CD14-positive monocyte (primary cell): Measurements from ENCODE around the gene ADAMTS13. TPM values are rescaled to one million over a fixed set of nuclear protein-coding genes. Genes with fewer than 3 reads are reported as not detected.
A peak's percentile ranks its signal among the peaks of the same experiment; 100 is the strongest.

Experiments used
- DNase-seq, 3 donors: peaks; one replicate each; pipeline ENCODE4 v3.0.0-alpha.2; 2011 to 2022
- H2AFZ ChIP-seq: 2 replicates; pipeline ENCODE4 v1.6.0; 2012; ENCODE audit warnings: mild to moderate bottlenecking, low read depth, low read length, inconsistent platforms; ENCODE audit not compliant: insufficient read depth, poor library complexity, severe bottlenecking
- H3K27ac ChIP-seq, 2 donors: 1 replicate in 1 of 2; 2 replicates in 1 of 2; pipeline ENCODE4 v1.5.1; 2012 to 2013; ENCODE audit warnings: low read length in 2 of 2, control low read depth in 1 of 2, inconsistent platforms in 1 of 2, low read depth in 1 of 2, mild to moderate bottlenecking in 1 of 2
- H3K27me3 ChIP-seq, 2 donors: one replicate each; pipeline versions ENCODE4 v1.6.0 to v1.6.1; 2011 to 2013; ENCODE audit warnings: low read length in 2 of 2; ENCODE audit not compliant: control insufficient read depth in 2 of 2, insufficient read depth in 2 of 2
- H3K36me3 ChIP-seq, 2 donors: replicated peaks in 1 of 2; 1 replicate in 1 of 2; 2 replicates in 1 of 2; pipeline versions ENCODE4 v1.5.1 to v1.6.1; 2012 to 2013; ENCODE audit warnings: low read length in 2 of 2, control low read depth in 1 of 2, inconsistent platforms in 1 of 2, mild to moderate bottlenecking in 1 of 2; ENCODE audit not compliant: insufficient read depth in 2 of 2, control insufficient read depth in 1 of 2
- H3K4me1 ChIP-seq, 2 donors: 1 replicate in 1 of 2; 2 replicates in 1 of 2; pipeline versions ENCODE4 v1.5.1 to v1.6.1; 2012 to 2013; ENCODE audit warnings: low read length in 2 of 2, control low read depth in 1 of 2, inconsistent platforms in 1 of 2, mild to moderate bottlenecking in 1 of 2, moderate library complexity in 1 of 2; ENCODE audit not compliant: insufficient read depth in 2 of 2, control insufficient read depth in 1 of 2
- H3K4me2 ChIP-seq: replicated peaks from 2 replicates; pipeline ENCODE3; 2012; ENCODE audit warnings: low read length, moderate library complexity, mild to moderate bottlenecking; ENCODE audit not compliant: poor library complexity, severe bottlenecking; ENCODE audit errors: extremely low read depth
- H3K4me3 ChIP-seq, 3 experiments: fragments of 200-600 bp in 1 of 3; sonication (generic) in 1 of 3; replicated peaks in 1 of 3; 1 replicate in 2 of 3; 2 replicates in 1 of 3; pipeline ENCODE4 v1.5.1; 2011 to 2013; ENCODE audit warnings: low read length in 3 of 3, mild to moderate bottlenecking in 3 of 3, control low read depth in 2 of 3, low read depth in 2 of 3, inconsistent platforms in 1 of 3, moderate library complexity in 1 of 3
- H3K79me2 ChIP-seq: 2 replicates; pipeline ENCODE4 v1.6.0; 2012; ENCODE audit warnings: mild to moderate bottlenecking, control low read depth, inconsistent platforms, low read length, moderate library complexity; ENCODE audit not compliant: insufficient read depth
- H3K9ac ChIP-seq: 2 replicates; pipeline ENCODE4 v1.6.0; 2017; ENCODE audit warnings: low read length, mild to moderate bottlenecking; ENCODE audit not compliant: insufficient read depth, poor library complexity, severe bottlenecking
- H3K9me3 ChIP-seq, 2 donors: replicated peaks in 1 of 2; 1 replicate in 1 of 2; 2 replicates in 1 of 2; pipeline versions ENCODE4 v1.5.1 to v1.6.1; 2012 to 2013; ENCODE audit warnings: low read length in 2 of 2, control low read depth in 1 of 2; ENCODE audit not compliant: control insufficient read depth in 1 of 2, insufficient read depth in 1 of 2
- H4K20me1 ChIP-seq: 2 replicates; pipeline ENCODE4 v1.6.0; 2012; ENCODE audit warnings: mild to moderate bottlenecking, low read length, control low read depth, moderate library complexity; ENCODE audit not compliant: insufficient read depth
- H3K27ac Mint-ChIP-seq, 7 donors: one replicate each; pipeline ENCODE4 v1.8.0; 2020; ENCODE audit warnings: mild to moderate bottlenecking in 7 of 7, mixed read lengths in 7 of 7, moderate library complexity in 6 of 7, inconsistent platforms in 2 of 7
- H3K27me3 Mint-ChIP-seq, 3 donors: one replicate each; pipeline ENCODE4 v1.8.0; 2021 to 2022; ENCODE audit warnings: low read depth in 3 of 3, mild to moderate bottlenecking in 3 of 3, mixed read lengths in 3 of 3, moderate library complexity in 3 of 3, inconsistent platforms in 1 of 3
- H3K36me3 Mint-ChIP-seq, 2 donors: one replicate each; pipeline ENCODE4 v1.8.0; 2020; ENCODE audit warnings: mixed read lengths in 2 of 2, inconsistent platforms in 1 of 2, mild to moderate bottlenecking in 1 of 2
- H3K4me1 Mint-ChIP-seq: one replicate; pipeline ENCODE4 v1.8.0; 2020; ENCODE audit warnings: mild to moderate bottlenecking, mixed read lengths
- H3K4me3 Mint-ChIP-seq, 2 donors: one replicate each; pipeline ENCODE4 v1.8.0; 2020; ENCODE audit warnings: mild to moderate bottlenecking in 2 of 2, mixed read lengths in 2 of 2, moderate library complexity in 1 of 2
- H3K9me3 Mint-ChIP-seq, 7 donors: one replicate each; pipeline ENCODE4 v1.8.0; 2020 to 2022; ENCODE audit warnings: mixed read lengths in 7 of 7, mild to moderate bottlenecking in 6 of 7, moderate library complexity in 6 of 7, inconsistent platforms in 2 of 7
- CTCF ChIP-seq: fragments of 200-600 bp; IDR thresholded peaks from one replicate; pipeline ENCODE4 v1.8.0; 2022; ENCODE audit warnings: antibody characterized with exemption, mild to moderate bottlenecking
- WGBS: methylation state at CpG from one replicate; pipeline ENCODE4 v1.1.5; 2013; ENCODE audit warnings: missing lambda C conversion rate; ENCODE audit not compliant: insufficient coverage; 5-methylcytosine and 5-hydroxymethylcytosine counted together
- intact Hi-C, 2 donors: fragments of 100-400 bp; cut with micrococcal nuclease; formaldehyde crosslinking; loops; one replicate each; pipeline versions ENCODE4 v1.15.0 to v1.15.1; 2023
- polyA plus RNA-seq, 3 donors: library from polyadenylated mRNA; depleted of rRNA in 1 of 3; unstranded in 2 of 3; stranded (reverse) in 1 of 3; fragments of 300-500 nt in 2 of 3; fragments of >200 nt in 1 of 3; fragmentation: Illumina TruSeq in 2 of 3; gene quantifications; 1 replicate in 2 of 3; 2 replicates in 1 of 3; pipeline ENCODE4 v1.2.3, GENCODE V29; 2012 to 2021

The ADAMTS13 gene
- polyA plus RNA-seq, 3 donors = 0.77 TPM; not detected in 2

GRCh38 chr9:133468777-133469421, 46.7 kb downstream of the ADAMTS13 start:
- H3K27ac Mint-ChIP-seq = no peak overlapping the region
- H3K9me3 Mint-ChIP-seq = no peaks in the 10 kb centered on the region
- H3K27me3 ChIP-seq = no peaks in the 10 kb centered on the region
- DNase-seq = no peak
- no peaks in the 10 kb centered on the region for H3K9me3 ChIP-seq
- H2AFZ ChIP-seq = no peak overlapping the region
- no peak overlapping the region for H3K4me2 ChIP-seq
- H3K27me3 Mint-ChIP-seq = peaks cover 1 to 6% (median 3%) of the 10 kb centered on the region in 3 donors
- 100% methylated on average over 4 of the region's 6 CpGs for WGBS
- no peak for TF ChIP-seq CTCF
- H3K36me3 Mint-ChIP-seq = peaks cover 14 to 26% of the 10 kb centered on the region in 2 donors
- H3K4me1 ChIP-seq = peaks cover 38 to 47% of the 10 kb centered on the region in 2 donors
- H3K4me1 Mint-ChIP-seq = peaks cover 27% of the 10 kb centered on the region
- H3K36me3 ChIP-seq = peaks cover 26 to 27% of the 10 kb centered on the region in 2 donors
- no peak overlapping the region for H3K4me3 Mint-ChIP-seq
- H3K9ac ChIP-seq = no peak overlapping the region
- H4K20me1 ChIP-seq = peaks cover 59% of the 10 kb centered on the region
- H3K4me3 ChIP-seq = no peak overlapping the region
- no peak overlapping the region for H3K27ac ChIP-seq
- peaks cover 3% of the 10 kb centered on the region for H3K79me2 ChIP-seq
- intact Hi-C loops = no loop called here

DNA sequence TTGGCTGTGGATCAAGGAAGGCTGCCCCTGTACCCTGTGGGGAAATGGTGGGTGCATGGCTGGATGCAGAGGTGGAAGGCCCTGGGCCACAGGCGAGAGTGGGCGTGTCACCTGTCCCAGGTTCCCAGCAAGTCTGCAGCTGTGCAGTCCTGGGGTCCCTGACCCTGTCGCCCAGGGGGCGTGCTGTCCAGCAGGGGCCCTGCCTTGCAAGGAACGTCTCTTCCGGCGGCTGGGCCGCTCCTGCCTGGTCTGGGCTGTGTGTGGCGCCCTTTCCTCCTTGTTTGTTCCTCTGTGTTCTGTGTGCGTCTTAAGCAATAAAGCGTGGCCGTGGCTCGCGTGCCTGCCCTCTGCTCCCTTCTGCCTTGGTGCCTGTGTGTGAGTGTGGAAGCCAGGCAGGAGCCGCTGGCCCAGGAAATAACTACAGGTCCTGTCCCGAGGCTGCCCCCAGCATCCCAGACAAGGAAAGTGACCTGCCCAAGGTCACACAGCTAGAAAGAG, 48.3 kb downstream of the ADAMTS13 start:
- Mint-ChIP-seq H3K36me3 (peaks cover 20 to 37% of the 10 kb centered on the region in 2 donors), H3K27ac (peak overlapping the region in 5 of 7 donors; percentile 63 to 88 (median 81)), H3K9me3 (no peaks in the 10 kb centered on the region), H3K4me3 (no peak overlapping the region), H3K27me3 (peaks cover 0 to 5% (median 1%) of the 10 kb centered on the region in 3 donors), H3K4me1 (peaks cover 39% of the 10 kb centered on the region)
- peak overlapping the region; percentile 43 for H3K4me2 ChIP-seq
- H3K27me3 ChIP-seq = no peaks in the 10 kb centered on the region
- no peak overlapping the region for H2AFZ ChIP-seq
- peak overlapping the region in 1 of 3 experiments; percentile 23 for H3K4me3 ChIP-seq
- 62% methylated on average over 16 of the region's 16 CpGs for WGBS
- peak overlapping the region; percentile 15 for H3K9ac ChIP-seq
- H3K27ac ChIP-seq = peak overlapping the region; percentile 33 to 70
- peaks cover 75% of the 10 kb centered on the region for H4K20me1 ChIP-seq
- peak; percentile 25 to 69 (median 42) for DNase-seq
- intact Hi-C loops = loop anchor here in 1 of 2 donors (10.0 kb wide), 1 partner anchor 554 kb away; the partner anchor contains the start of gene BRD3OS
- TF ChIP-seq CTCF = no peak
- peaks cover 7% of the 10 kb centered on the region for H3K79me2 ChIP-seq
- no peaks in the 10 kb centered on the region for H3K9me3 ChIP-seq
- H3K4me1 ChIP-seq = peaks cover 54 to 63% of the 10 kb centered on the region in 2 donors
- H3K36me3 ChIP-seq = peaks cover 36 to 40% of the 10 kb centered on the region in 2 donors
